Activated naive CD4-positive, alpha-beta T cell treated with anti-CD3 and anti-CD28 coated beads, Interleukin-2, amount 10 ng/mL, durations not matched to agents 7 days and 5 days (primary cell): Measurements from ENCODE around the gene CDH22.

ENCODE experiments used
- CTCF ChIA-PET: fragments of 350-600 bp; sonication (Branson Sonifier 250); formaldehyde crosslinking; loops from one replicate; lab custom pipeline; 2021; ENCODE audit warnings: antibody characterized with exemption; lab: Charles Lee
- DNase-seq: peaks from one replicate; pipeline ENCODE4 v3.0.0-alpha.2; 2020
- H3K27ac Mint-ChIP-seq: one replicate; pipeline ENCODE4 v1.8.0; 2021; ENCODE audit warnings: mild to moderate bottlenecking, moderate library complexity, mixed read lengths
- H3K27me3 Mint-ChIP-seq: one replicate; pipeline ENCODE4 v1.8.0; 2021; ENCODE audit warnings: mild to moderate bottlenecking, mixed read lengths
- H3K36me3 Mint-ChIP-seq: one replicate; pipeline ENCODE4 v1.8.0; 2021; ENCODE audit warnings: mixed read lengths
- H3K4me1 Mint-ChIP-seq: one replicate; pipeline ENCODE4 v1.8.0; 2021; ENCODE audit warnings: mixed read lengths
- H3K4me3 Mint-ChIP-seq: one replicate; pipeline ENCODE4 v1.8.0; 2021; ENCODE audit warnings: mild to moderate bottlenecking, moderate library complexity, mixed read lengths
- H3K9me3 Mint-ChIP-seq: one replicate; pipeline ENCODE4 v1.8.0; 2021; ENCODE audit warnings: mixed read lengths

CDH22 gene

GRCh38 chr20:46216770-46217464 lies 91.4 kb downstream of the CDH22 start:
- CTCF ChIA-PET: no interaction called here
- Mint-ChIP-seq H3K4me3 (no peak overlapping the region), H3K36me3 (no peaks in the 10 kb centered on the region), H3K27me3 (peaks cover 15% of the 10 kb centered on the region), H3K4me1 (no peaks in the 10 kb centered on the region), H3K9me3 (no peaks in the 10 kb centered on the region), H3K27ac (no peak overlapping the region)
- DNase-seq: no peak

- Mint-ChIP-seq H3K4me3 (no peak overlapping the region), H3K4me1 (no peaks in the 10 kb centered on the region), H3K36me3 (no peaks in the 10 kb centered on the region), H3K9me3 (no peaks in the 10 kb centered on the region), H3K27ac (no peak overlapping the region), H3K27me3 (peaks cover 23% of the 10 kb centered on the region)
- no peak for DNase-seq
- CTCF ChIA-PET: no interaction called here
Measured at GRCh38 chr20:46215913-46216707, 92.2 kb downstream of the CDH22 start.

GRCh38 chr20:46214824-46215488 lies 93.3 kb downstream of the CDH22 start:
- peaks cover 33% of the 10 kb centered on the region for H3K27me3 Mint-ChIP-seq
- H3K4me3 Mint-ChIP-seq: no peak overlapping the region
- CTCF ChIA-PET: no interaction called here
- no peaks in the 10 kb centered on the region for H3K9me3 Mint-ChIP-seq
- no peaks in the 10 kb centered on the region for H3K4me1 Mint-ChIP-seq
- no peak overlapping the region for H3K27ac Mint-ChIP-seq
- no peaks in the 10 kb centered on the region for H3K36me3 Mint-ChIP-seq
- DNase-seq: no peak

GRCh38 chr20:46213946-46214823 lies 94.1 kb downstream of the CDH22 start:
- Mint-ChIP-seq H3K27me3 (peaks cover 40% of the 10 kb centered on the region), H3K9me3 (no peaks in the 10 kb centered on the region), H3K36me3 (no peaks in the 10 kb centered on the region), H3K4me3 (no peak overlapping the region), H3K4me1 (no peaks in the 10 kb centered on the region), H3K27ac (no peak overlapping the region)
- CTCF ChIA-PET: no interaction called here
- DNase-seq: no peak

- H3K36me3 Mint-ChIP-seq: no peaks in the 10 kb centered on the region
- no peak overlapping the region for H3K27ac Mint-ChIP-seq
- no peaks in the 10 kb centered on the region for H3K4me1 Mint-ChIP-seq
- peaks cover 50% of the 10 kb centered on the region for H3K27me3 Mint-ChIP-seq
- CTCF ChIA-PET: no interaction called here
- no peak overlapping the region for H3K4me3 Mint-ChIP-seq
- DNase-seq: no peak
- no peaks in the 10 kb centered on the region for H3K9me3 Mint-ChIP-seq
Measured at GRCh38 chr20:46212876-46213275, 95.4 kb downstream of the CDH22 start.

GRCh38 chr20:46212252-46212651 lies 96.0 kb downstream of the CDH22 start:
- no peak overlapping the region for H3K4me3 Mint-ChIP-seq
- CTCF ChIA-PET: no interaction called here
- H3K36me3 Mint-ChIP-seq: no peaks in the 10 kb centered on the region
- H3K27ac Mint-ChIP-seq: no peak overlapping the region
- H3K9me3 Mint-ChIP-seq: no peaks in the 10 kb centered on the region
- peaks cover 56% of the 10 kb centered on the region for H3K27me3 Mint-ChIP-seq
- DNase-seq: no peak
- H3K4me1 Mint-ChIP-seq: no peaks in the 10 kb centered on the region

GRCh38 chr20:46211331-46211722 lies 97.0 kb downstream of the CDH22 start:
- no peak overlapping the region for H3K27ac Mint-ChIP-seq
- H3K27me3 Mint-ChIP-seq: peaks cover 63% of the 10 kb centered on the region
- no peak overlapping the region for H3K4me3 Mint-ChIP-seq
- CTCF ChIA-PET: no interaction called here
- H3K9me3 Mint-ChIP-seq: no peaks in the 10 kb centered on the region
- no peak for DNase-seq
- no peaks in the 10 kb centered on the region for H3K36me3 Mint-ChIP-seq
- H3K4me1 Mint-ChIP-seq: peaks cover 3% of the 10 kb centered on the region

- Mint-ChIP-seq H3K27me3 (peaks cover 68% of the 10 kb centered on the region), H3K4me3 (no peak overlapping the region), H3K36me3 (no peaks in the 10 kb centered on the region), H3K4me1 (peaks cover 8% of the 10 kb centered on the region), H3K9me3 (no peaks in the 10 kb centered on the region), H3K27ac (no peak overlapping the region)
- CTCF ChIA-PET: no interaction called here
- no peak for DNase-seq
Measured at GRCh38 chr20:46210672-46211330, 97.5 kb downstream of the CDH22 start.

GRCh38 chr20:46209930-46210671 lies 98.2 kb downstream of the CDH22 start:
- Mint-ChIP-seq H3K27me3 (peaks cover 75% of the 10 kb centered on the region), H3K4me1 (peaks cover 13% of the 10 kb centered on the region), H3K27ac (no peak overlapping the region), H3K4me3 (no peak overlapping the region), H3K9me3 (no peaks in the 10 kb centered on the region), H3K36me3 (no peaks in the 10 kb centered on the region)
- DNase-seq: no peak
- CTCF ChIA-PET: no interaction called here

GRCh38 chr20:46207793-46208192 lies 100.5 kb downstream of the CDH22 start:
- Mint-ChIP-seq H3K27ac (no peak overlapping the region), H3K36me3 (no peaks in the 10 kb centered on the region), H3K27me3 (peaks cover 84% of the 10 kb centered on the region), H3K9me3 (no peaks in the 10 kb centered on the region), H3K4me3 (no peak overlapping the region), H3K4me1 (peaks cover 17% of the 10 kb centered on the region)
- CTCF ChIA-PET: no interaction called here
- DNase-seq: no peak

GRCh38 chr20:46206992-46207549 lies 101.2 kb downstream of the CDH22 start:
- Mint-ChIP-seq H3K9me3 (no peaks in the 10 kb centered on the region), H3K27ac (no peak overlapping the region), H3K4me3 (no peak overlapping the region), H3K4me1 (peaks cover 17% of the 10 kb centered on the region), H3K36me3 (no peaks in the 10 kb centered on the region), H3K27me3 (peaks cover 84% of the 10 kb centered on the region)
- DNase-seq: no peak
- CTCF ChIA-PET: interaction anchor here (0.5 kb wide), 1 partner anchor 1171 kb away, joined by 3 read pairs; no protein-coding TSS in a partner anchor

- Mint-ChIP-seq H3K9me3 (no peaks in the 10 kb centered on the region), H3K27ac (no peak overlapping the region), H3K36me3 (no peaks in the 10 kb centered on the region), H3K4me3 (no peak overlapping the region), H3K27me3 (peaks cover 84% of the 10 kb centered on the region), H3K4me1 (peaks cover 17% of the 10 kb centered on the region)
- DNase-seq: no peak
- CTCF ChIA-PET: no interaction called here
Measured at GRCh38 chr20:46206025-46206424, 102.3 kb downstream of the CDH22 start.

- no peak for DNase-seq
- Mint-ChIP-seq H3K36me3 (no peaks in the 10 kb centered on the region), H3K27ac (no peak overlapping the region), H3K27me3 (peaks cover 84% of the 10 kb centered on the region), H3K9me3 (no peaks in the 10 kb centered on the region), H3K4me1 (peaks cover 17% of the 10 kb centered on the region), H3K4me3 (no peak overlapping the region)
- CTCF ChIA-PET: no interaction called here
Measured at GRCh38 chr20:46205349-46205748, 102.9 kb downstream of the CDH22 start.
